CD4-positive, alpha-beta T cell treated with Interleukin-17A for 1 hour (primary cell): ENCODE results near the gene RUNX1.

Source experiments
- DNase-seq: peaks from one replicate; pipeline ENCODE4 v3.0.0-alpha.2; 2020

The RUNX1 gene

GRCh38 chr21:35058058-35058457 is 9.0 kb upstream of the RUNX1 start:
- no peak for DNase-seq

GRCh38 chr21:35057428-35057827 is 8.3 kb upstream of the RUNX1 start:
- no peak for DNase-seq

- no peak for DNase-seq
Measured at GRCh38 chr21:35053356-35054096, 4.4 kb upstream of the RUNX1 start.

- DNase-seq, result no peak
Measured at GRCh38 chr21:35052801-35053200, 3.7 kb upstream of the RUNX1 start.

- peak; percentile 89 for DNase-seq
Measured at GRCh38 chr21:35051287-35051818, 2.3 kb upstream of the RUNX1 start.

GRCh38 chr21:35050348-35051286 is 1.5 kb upstream of the RUNX1 start:
- peak; percentile 31 for DNase-seq

- DNase-seq, result peak; percentile 31
Measured at GRCh38 chr21:35048183-35048601, 910 bp downstream of the RUNX1 start.

- no peak for DNase-seq
Measured at GRCh38 chr21:35046880-35047229, 2.2 kb downstream of the RUNX1 start.

- DNase-seq, result no peak
Measured at GRCh38 chr21:35046263-35046624, 2.9 kb downstream of the RUNX1 start.

- DNase-seq, result peak; percentile 74
Measured at GRCh38 chr21:35045542-35046262, 3.4 kb downstream of the RUNX1 start.

GRCh38 chr21:35044770-35045541 is 4.1 kb downstream of the RUNX1 start:
- DNase-seq, result peak; percentile 31

GRCh38 chr21:35044128-35044527 is 5.0 kb downstream of the RUNX1 start:
- DNase-seq, result no peak

GRCh38 chr21:35043549-35043948 is 5.6 kb downstream of the RUNX1 start:
- DNase-seq, result peak; percentile 62

GRCh38 chr21:35042836-35043235 is 6.3 kb downstream of the RUNX1 start:
- no peak for DNase-seq

- DNase-seq, result no peak
Measured at GRCh38 chr21:35041881-35042280, 7.2 kb downstream of the RUNX1 start.

GRCh38 chr21:35041122-35041521 is 8.0 kb downstream of the RUNX1 start:
- DNase-seq, result no peak

- no peak for DNase-seq
Measured at GRCh38 chr21:35039595-35040289, 9.4 kb downstream of the RUNX1 start.

GRCh38 chr21:35038772-35039319 is 10.3 kb downstream of the RUNX1 start:
- DNase-seq, result no peak

- no peak for DNase-seq
Measured at GRCh38 chr21:35037384-35037765, 11.7 kb downstream of the RUNX1 start.

GRCh38 chr21:35036465-35037383 is 12.4 kb downstream of the RUNX1 start:
- DNase-seq, result peak; percentile 32
